Keratinocyte (primary cell): ENCODE data around the gene CFAP58. TPM values are rescaled to one million over a fixed set of nuclear protein-coding genes. Genes with fewer than 3 reads are reported as not detected.

Experiments
- DNase-seq: peaks from one replicate; pipeline ENCODE4 v3.0.0-alpha.2; 2011; ENCODE audit warnings: low read depth, missing footprints, low spot score
- FAIRE-seq: peaks from 2 replicates; lab custom pipeline; 2011; peaks lifted over from hg19 to GRCh38; lab: Jason Lieb, UNC
- H2AFZ ChIP-seq: 2 replicates; pipeline ENCODE4 v1.6.0; 2012; ENCODE audit warnings: low read length, control low read depth, inconsistent platforms; ENCODE audit not compliant: control insufficient read depth
- H3K27ac ChIP-seq: 2 replicates; pipeline ENCODE4 v1.5.1; 2011; ENCODE audit warnings: low read length; ENCODE audit not compliant: control insufficient read depth, insufficient read depth
- H3K27me3 ChIP-seq: 3 replicates; pipeline ENCODE4 v1.6.0; 2011; ENCODE audit warnings: low read length; ENCODE audit not compliant: control insufficient read depth, insufficient read depth; ENCODE audit errors: extremely low read depth
- H3K36me3 ChIP-seq, 2 experiments: 2 replicates in 1 of 2; 3 replicates in 1 of 2; pipeline ENCODE4 v1.5.1; 2011; ENCODE audit warnings: low read length in 2 of 2, mild to moderate bottlenecking in 1 of 2; ENCODE audit not compliant: control insufficient read depth in 2 of 2, insufficient read depth in 2 of 2; ENCODE audit errors: extremely low read depth in 1 of 2
- H3K4me1 ChIP-seq: 3 replicates; pipeline ENCODE4 v1.5.1; 2011; ENCODE audit warnings: low read length; ENCODE audit not compliant: control insufficient read depth, insufficient read depth; ENCODE audit errors: extremely low read depth
- H3K4me2 ChIP-seq: 3 replicates; pipeline ENCODE4 v1.6.0; 2011; ENCODE audit warnings: low read depth, low read length; ENCODE audit not compliant: control insufficient read depth, insufficient read depth; ENCODE audit errors: extremely low read depth
- H3K4me3 ChIP-seq, 3 experiments: fragments of 200-600 bp in 1 of 3; sonication (generic) in 1 of 3; 2 replicates in 2 of 3; 3 replicates in 1 of 3; pipeline ENCODE4 v1.5.1; 2011 to 2016; ENCODE audit warnings: low read length in 3 of 3, mild to moderate bottlenecking in 3 of 3, control low read depth in 2 of 3, inconsistent platforms in 1 of 3, low read depth in 1 of 3, mixed read lengths in 1 of 3, mixed run types in 1 of 3, moderate library complexity in 1 of 3; ENCODE audit not compliant: control insufficient read depth in 2 of 3, insufficient read depth in 2 of 3; ENCODE audit errors: extremely low read depth in 1 of 3
- H3K79me2 ChIP-seq: 2 replicates; pipeline ENCODE4 v1.6.0; 2012; ENCODE audit warnings: low read length; ENCODE audit not compliant: control insufficient read depth, insufficient read depth
- H3K9ac ChIP-seq: 3 replicates; pipeline ENCODE4 v1.6.0; 2011; ENCODE audit warnings: low read length; ENCODE audit not compliant: control insufficient read depth, insufficient read depth; ENCODE audit errors: extremely low read depth
- H3K9me1 ChIP-seq: 3 replicates; pipeline ENCODE4 v1.6.0; 2011; ENCODE audit warnings: low read length; ENCODE audit not compliant: control insufficient read depth, insufficient read depth; ENCODE audit errors: extremely low read depth
- H3K9me3 ChIP-seq: 2 replicates; pipeline ENCODE4 v1.5.1; 2012; ENCODE audit warnings: low read depth, low read length; ENCODE audit not compliant: control insufficient read depth
- H4K20me1 ChIP-seq: 3 replicates; pipeline ENCODE4 v1.6.0; 2011; ENCODE audit warnings: low read length; ENCODE audit not compliant: control insufficient read depth, insufficient read depth; ENCODE audit errors: extremely low read depth
- EZH2 ChIP-seq: IDR thresholded peaks from one replicate; pipeline ENCODE4 v1.6.1; 2012; ENCODE audit warnings: inconsistent platforms, mild to moderate bottlenecking, low read length, moderate library complexity
- dilution Hi-C: fragments of 300-500 bp; cut with MboI; formaldehyde crosslinking; loops from one replicate; pipeline ENCODE4 v1.7.0; 2020; ENCODE audit warnings: low sequenced_read_pairs; ENCODE audit not compliant: extremely low pct_ligation_motif_present
- polyA plus RNA-seq, 5 experiments: library from polyadenylated mRNA; depleted of rRNA in 3 of 5; stranded (reverse) in 3 of 5; stranded (forward) in 1 of 5; unstranded in 1 of 5; fragments of >200 nt; gene quantifications; 1 replicate in 1 of 5; 2 replicates in 3 of 5; 3 replicates in 1 of 5; pipeline versions ENCODE4 v1.2.1 to v1.2.3, GENCODE V29; 2011 to 2012; ENCODE audit warnings: missing spikeins in 2 of 5, low read depth in 1 of 5, low replicate concordance in 1 of 5
- TF ChIP-seq, protein P1 (sequence below), 3 experiments: IDR thresholded peaks in 1 of 3; conservative IDR thresholded peaks in 1 of 3; optimal IDR thresholded peaks in 1 of 3; 2 replicates in 2 of 3; 3 replicates in 1 of 3; pipeline versions ENCODE3 to v1.5.1; 2011; ENCODE audit warnings: low read length in 3 of 3, mild to moderate bottlenecking in 3 of 3, moderate library complexity in 2 of 3, control low read depth in 1 of 3, inconsistent platforms in 1 of 3; ENCODE audit not compliant: insufficient read depth in 2 of 3; ENCODE audit errors: extremely low read depth in 1 of 3

Gene CFAP58
- polyA plus RNA-seq, 1 donor (not counting 4 experiments of a cell fraction or from before 2014, with no cell fraction given): 2.3 TPM

DNA sequence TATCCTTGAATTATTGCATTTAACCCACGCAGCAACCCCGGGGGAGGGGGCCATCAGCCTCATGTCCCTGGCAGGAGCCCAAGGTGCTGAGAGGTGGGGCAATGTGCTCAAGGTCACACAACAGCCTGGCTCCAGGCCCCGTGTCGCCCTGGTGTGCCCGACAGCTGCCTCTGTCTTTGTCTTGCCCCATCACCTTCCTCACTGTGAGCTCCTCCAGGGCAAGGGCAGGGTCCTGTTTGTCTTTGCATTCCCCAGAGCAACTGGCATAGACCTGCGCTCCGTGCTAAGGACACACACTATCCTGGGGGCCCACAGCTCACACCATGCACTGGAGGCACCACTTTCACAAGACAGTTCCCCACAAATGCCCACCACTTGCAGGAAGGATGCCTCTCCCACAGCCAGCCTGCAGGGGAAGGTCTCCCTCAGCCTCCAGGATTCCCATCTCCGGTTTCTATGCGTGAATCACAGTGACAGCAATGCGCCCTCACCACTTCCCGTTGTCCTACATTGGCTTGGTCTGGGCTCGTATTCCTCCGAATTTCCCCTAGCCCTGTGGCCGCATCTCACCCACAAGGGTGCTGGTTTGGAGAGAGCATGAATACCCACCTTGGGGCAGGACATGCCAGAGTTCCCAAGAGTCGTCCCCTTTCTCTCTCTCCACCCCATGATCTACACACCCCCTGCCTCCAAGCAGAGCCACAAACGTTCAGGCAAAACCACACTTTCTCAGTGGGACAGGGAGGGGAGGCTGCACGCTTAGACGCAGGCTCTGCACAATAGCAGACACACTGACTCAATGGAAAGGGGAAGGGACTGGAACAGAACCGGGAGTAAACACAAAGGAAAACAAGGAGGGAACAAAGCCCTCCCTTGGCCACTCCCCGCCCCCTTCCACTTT, 25.6 kb upstream of the CFAP58 start:
- no peak for DNase-seq
- H3K36me3 ChIP-seq: peaks cover 1 to 20% of the 10 kb centered on the region in 2 experiments
- no peaks in the 10 kb centered on the region for H3K27me3 ChIP-seq
- H3K9me3 ChIP-seq: no peaks in the 10 kb centered on the region
- H3K4me1 ChIP-seq: peaks cover 72% of the 10 kb centered on the region
- peak overlapping the region; percentile 93 for H3K9ac ChIP-seq
- TF ChIP-seq EZH2: no peak
- TF ChIP-seq, protein P1, sequence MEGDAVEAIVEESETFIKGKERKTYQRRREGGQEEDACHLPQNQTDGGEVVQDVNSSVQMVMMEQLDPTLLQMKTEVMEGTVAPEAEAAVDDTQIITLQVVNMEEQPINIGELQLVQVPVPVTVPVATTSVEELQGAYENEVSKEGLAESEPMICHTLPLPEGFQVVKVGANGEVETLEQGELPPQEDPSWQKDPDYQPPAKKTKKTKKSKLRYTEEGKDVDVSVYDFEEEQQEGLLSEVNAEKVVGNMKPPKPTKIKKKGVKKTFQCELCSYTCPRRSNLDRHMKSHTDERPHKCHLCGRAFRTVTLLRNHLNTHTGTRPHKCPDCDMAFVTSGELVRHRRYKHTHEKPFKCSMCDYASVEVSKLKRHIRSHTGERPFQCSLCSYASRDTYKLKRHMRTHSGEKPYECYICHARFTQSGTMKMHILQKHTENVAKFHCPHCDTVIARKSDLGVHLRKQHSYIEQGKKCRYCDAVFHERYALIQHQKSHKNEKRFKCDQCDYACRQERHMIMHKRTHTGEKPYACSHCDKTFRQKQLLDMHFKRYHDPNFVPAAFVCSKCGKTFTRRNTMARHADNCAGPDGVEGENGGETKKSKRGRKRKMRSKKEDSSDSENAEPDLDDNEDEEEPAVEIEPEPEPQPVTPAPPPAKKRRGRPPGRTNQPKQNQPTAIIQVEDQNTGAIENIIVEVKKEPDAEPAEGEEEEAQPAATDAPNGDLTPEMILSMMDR (optimal IDR thresholded peaks at IDR 0.05 in 1 of 3, IDR thresholded peaks at IDR 0.05 in 1 of 3, conservative IDR thresholded peaks at IDR 0.05 in 1 of 3; ENCODE audit: extremely low read depth in 1 of 3, insufficient read depth in 2 of 3, low read length in 3 of 3): peak in 2 of 3 experiments; percentile 9 to 31
- peak overlapping the region; percentile 26 to 54 (median 45) for H3K4me3 ChIP-seq
- H3K27ac ChIP-seq: peak overlapping the region; percentile 99
- H3K4me2 ChIP-seq: peak overlapping the region; percentile 89
- peaks cover 67% of the 10 kb centered on the region for H3K79me2 ChIP-seq
- no peaks in the 10 kb centered on the region for H4K20me1 ChIP-seq
- no peak overlapping the region for H2AFZ ChIP-seq
- peak; percentile 73 for FAIRE-seq
- dilution Hi-C loops: no loop called here
- H3K9me1 ChIP-seq: peaks cover 4% of the 10 kb centered on the region

DNA sequence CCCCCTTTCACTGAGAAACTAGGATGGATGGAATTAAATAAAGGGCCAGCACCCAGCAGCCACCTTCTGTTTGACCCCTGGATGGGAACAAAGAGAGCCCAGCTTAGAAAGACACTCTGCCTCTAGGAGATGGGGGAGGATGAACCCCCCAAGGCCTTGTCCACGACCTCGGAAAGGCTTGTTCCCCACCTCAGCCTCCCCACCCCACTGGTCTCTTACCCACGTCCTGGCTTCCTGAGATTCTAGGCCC, 25.1 kb upstream of the CFAP58 start:
- TF ChIP-seq EZH2: no peak
- TF ChIP-seq, protein P1 (optimal IDR thresholded peaks at IDR 0.05 in 1 of 3, IDR thresholded peaks at IDR 0.05 in 1 of 3, conservative IDR thresholded peaks at IDR 0.05 in 1 of 3; ENCODE audit: extremely low read depth in 1 of 3, insufficient read depth in 2 of 3, low read length in 3 of 3): no peak
- no peak for FAIRE-seq

More for the DNA sequence above, 25.1 kb upstream of the CFAP58 start:
- H3K79me2 ChIP-seq: peaks cover 70% of the 10 kb centered on the region
- H3K9me3 ChIP-seq: no peaks in the 10 kb centered on the region
- peaks cover 4% of the 10 kb centered on the region for H3K9me1 ChIP-seq
- H3K4me1 ChIP-seq: peaks cover 66% of the 10 kb centered on the region
- H3K4me3 ChIP-seq: peak overlapping the region; percentile 26 to 54 (median 45)
- H4K20me1 ChIP-seq: no peaks in the 10 kb centered on the region
- H3K4me2 ChIP-seq: peak overlapping the region; percentile 89
- peak overlapping the region; percentile 93 for H3K9ac ChIP-seq
- dilution Hi-C loops: no loop called here
- H3K27ac ChIP-seq: peak overlapping the region; percentile 99
- no peak overlapping the region for H2AFZ ChIP-seq
- H3K27me3 ChIP-seq: no peaks in the 10 kb centered on the region
- DNase-seq: no peak
- peaks cover 1 to 23% of the 10 kb centered on the region in 2 experiments for H3K36me3 ChIP-seq
